Panc1 (cell line): Measurements from ENCODE around the gene RABL2A. TPM values are rescaled to one million over a fixed set of nuclear protein-coding genes. Genes with fewer than 3 reads are reported as not detected.
"Not testable (repeated sequence)": the region's sequence is repeated elsewhere in the genome, so short reads cannot be mapped to it uniquely, and the experiment has no call there.

Source experiments
- ATAC-seq: fragments of 200-7000 bp; cut with Tn5 transposase; 2 replicates; pipeline ENCODE4 v1.9.1; 2020; ENCODE audit warnings: mild to moderate bottlenecking, moderate library complexity
- BruUV-seq: library from RNA; stranded (reverse); fragments of 400-500 nt; replicated peaks from 2 replicates; lab custom pipeline; 2021; lab: Mats Ljungman, UMichigan
- CTCF ChIA-PET: fragments of 300-600 bp; sonication (Branson Sonifier 250); formaldehyde crosslinking; loops from one replicate; lab custom pipeline; 2022; ENCODE audit warnings: antibody characterized with exemption; lab: Charles Lee
- POLR2A ChIA-PET: fragments of 300-600 bp; sonication (Branson Sonifier 250); formaldehyde crosslinking; loops from one replicate; lab custom pipeline; 2022; ENCODE audit warnings: antibody characterized with exemption; lab: Charles Lee
- DNase-seq: peaks from one replicate; pipeline ENCODE4 v3.0.0-alpha.2; 2010; ENCODE audit warnings: low read depth, low spot score
- H3K27ac ChIP-seq: 2 replicates; pipeline ENCODE4 v1.5.1; 2011; ENCODE audit warnings: mild to moderate bottlenecking, low read length, inconsistent platforms
- H3K27me3 ChIP-seq: fragments of 200-500 bp; sonication (Bioruptor generic); 2 replicates; pipeline ENCODE4 v1.6.0; 2014; ENCODE audit warnings: low read length, inconsistent platforms; ENCODE audit not compliant: control insufficient read depth, insufficient read depth
- H3K36me3 ChIP-seq: fragments of 200-500 bp; sonication (Bioruptor generic); 2 replicates; pipeline ENCODE4 v1.5.1; 2014; ENCODE audit warnings: inconsistent platforms, mild to moderate bottlenecking, low read length, moderate library complexity; ENCODE audit not compliant: control insufficient read depth, insufficient read depth
- H3K4me1 ChIP-seq: 2 replicates; pipeline ENCODE4 v1.5.1; 2011; ENCODE audit warnings: inconsistent platforms, mild to moderate bottlenecking, low read length, moderate library complexity; ENCODE audit not compliant: control insufficient read depth, insufficient read depth
- H3K4me3 ChIP-seq, 2 experiments: 2 replicates each; pipeline ENCODE4 v1.5.1; 2011 to 2012; ENCODE audit warnings: low read depth in 2 of 2, low read length in 2 of 2, mild to moderate bottlenecking in 2 of 2, inconsistent platforms in 1 of 2, moderate library complexity in 1 of 2
- H3K9me3 ChIP-seq: fragments of 200-500 bp; sonication (Bioruptor generic); 2 replicates; pipeline ENCODE4 v1.5.1; 2014; ENCODE audit warnings: low read depth, mild to moderate bottlenecking, inconsistent platforms, low read length, moderate library complexity; ENCODE audit not compliant: control insufficient read depth, insufficient read depth
- POLR2AphosphoS5 ChIP-seq: IDR thresholded peaks from 2 replicates; pipeline ENCODE4 v1.6.1; 2012; ENCODE audit warnings: mild to moderate bottlenecking, low read depth, low read length, moderate library complexity
- SIN3A ChIP-seq: IDR thresholded peaks from 2 replicates; pipeline ENCODE4 v1.6.1; 2012; ENCODE audit warnings: low read depth, mild to moderate bottlenecking, low read length, moderate library complexity, borderline replicate concordance; ENCODE audit not compliant: insufficient read depth
- TCF7L2 ChIP-seq: IDR thresholded peaks from 2 replicates; pipeline ENCODE4 v1.6.1; 2011; ENCODE audit warnings: mild to moderate bottlenecking, low read depth, low read length, inconsistent platforms
- in situ Hi-C: cut with HindIII; loops from 2 replicates; pipeline ENCODE4 v1.10.0; 2016; ENCODE audit warnings: low sequenced_read_pairs, low pct_unique_long_range_greater_than_20kb
- intact Hi-C: fragments of 100-400 bp; cut with micrococcal nuclease; formaldehyde crosslinking; loops from one replicate; pipeline ENCODE4 v1.10.0; 2022; ENCODE audit not compliant: unreplicated experiment
- total RNA-seq: library from RNA; stranded (reverse); gene quantifications from one replicate; pipeline ENCODE4 v1.2.1, GENCODE V29; 2021; ENCODE audit not compliant: unreplicated experiment
- TF ChIP-seq, protein P1 (sequence below): fragments of 450-650 bp; IDR thresholded peaks from 2 replicates; pipeline ENCODE4 v1.5.1; 2017; ENCODE audit warnings: mild to moderate bottlenecking
- TF ChIP-seq, protein P2 (sequence below), 2 experiments: IDR thresholded peaks; 2 replicates each; pipeline ENCODE4 v1.6.1; 2011 to 2012; ENCODE audit warnings: low read depth in 2 of 2, control low read depth in 1 of 2, low read length in 1 of 2, mild to moderate bottlenecking in 1 of 2, moderate library complexity in 1 of 2; ENCODE audit not compliant: insufficient read depth in 1 of 2

The RABL2A gene
- total RNA-seq, 1 experiment from 2014 or later, result 21.4 TPM

DNA sequence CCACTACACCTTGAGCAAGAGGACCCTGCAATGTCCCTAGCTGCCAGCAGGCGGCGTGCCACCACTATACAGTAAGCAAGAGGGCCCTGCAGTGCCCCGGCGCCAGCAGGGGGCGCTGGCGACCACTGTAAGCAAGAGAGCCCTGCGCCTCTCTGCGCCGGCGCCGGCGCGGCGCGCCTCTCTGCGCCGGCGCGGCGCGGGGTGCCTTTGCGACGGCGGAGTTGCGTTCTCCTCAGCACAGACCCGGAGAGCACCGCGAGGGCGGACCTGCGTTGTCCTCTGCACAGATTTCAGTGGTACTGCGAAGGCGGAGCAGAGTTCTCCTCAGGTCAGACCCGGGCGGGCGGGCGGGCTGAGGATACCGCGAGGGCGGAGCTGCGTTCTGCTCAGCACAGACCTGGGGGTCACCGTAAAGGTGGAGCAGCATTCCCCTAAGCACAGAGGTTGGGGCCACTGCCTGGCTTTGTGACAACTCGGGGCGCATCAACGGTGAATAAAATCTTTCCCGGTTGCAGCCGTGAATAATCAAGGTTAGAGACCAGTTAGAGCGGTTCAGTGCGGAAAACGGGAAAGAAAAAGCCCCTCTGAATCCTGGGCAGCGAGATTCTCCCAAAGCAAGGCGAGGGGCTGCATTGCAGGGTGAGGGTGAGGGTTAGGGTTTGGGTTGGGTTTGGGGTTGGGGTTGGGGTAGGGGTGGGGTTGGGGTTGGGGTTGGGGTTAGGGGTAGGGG lies 24.9 kb upstream of the RABL2A start:
- H3K9me3 ChIP-seq, DNase-seq, BruUV-seq, H3K4me3 ChIP-seq, H3K36me3 ChIP-seq, in situ Hi-C loops, H3K27me3 ChIP-seq, POLR2A ChIA-PET, H3K27ac ChIP-seq, intact Hi-C loops, ATAC-seq, H3K4me1 ChIP-seq: not testable (repeated sequence)
- CTCF ChIA-PET, result interaction anchor here (0.6 kb wide), 1 partner anchor 306 kb away, joined by 8 read pairs; no protein-coding TSS in a partner anchor
- TF ChIP-seq, protein P1, sequence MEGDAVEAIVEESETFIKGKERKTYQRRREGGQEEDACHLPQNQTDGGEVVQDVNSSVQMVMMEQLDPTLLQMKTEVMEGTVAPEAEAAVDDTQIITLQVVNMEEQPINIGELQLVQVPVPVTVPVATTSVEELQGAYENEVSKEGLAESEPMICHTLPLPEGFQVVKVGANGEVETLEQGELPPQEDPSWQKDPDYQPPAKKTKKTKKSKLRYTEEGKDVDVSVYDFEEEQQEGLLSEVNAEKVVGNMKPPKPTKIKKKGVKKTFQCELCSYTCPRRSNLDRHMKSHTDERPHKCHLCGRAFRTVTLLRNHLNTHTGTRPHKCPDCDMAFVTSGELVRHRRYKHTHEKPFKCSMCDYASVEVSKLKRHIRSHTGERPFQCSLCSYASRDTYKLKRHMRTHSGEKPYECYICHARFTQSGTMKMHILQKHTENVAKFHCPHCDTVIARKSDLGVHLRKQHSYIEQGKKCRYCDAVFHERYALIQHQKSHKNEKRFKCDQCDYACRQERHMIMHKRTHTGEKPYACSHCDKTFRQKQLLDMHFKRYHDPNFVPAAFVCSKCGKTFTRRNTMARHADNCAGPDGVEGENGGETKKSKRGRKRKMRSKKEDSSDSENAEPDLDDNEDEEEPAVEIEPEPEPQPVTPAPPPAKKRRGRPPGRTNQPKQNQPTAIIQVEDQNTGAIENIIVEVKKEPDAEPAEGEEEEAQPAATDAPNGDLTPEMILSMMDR, result peak; percentile 77

DNA sequence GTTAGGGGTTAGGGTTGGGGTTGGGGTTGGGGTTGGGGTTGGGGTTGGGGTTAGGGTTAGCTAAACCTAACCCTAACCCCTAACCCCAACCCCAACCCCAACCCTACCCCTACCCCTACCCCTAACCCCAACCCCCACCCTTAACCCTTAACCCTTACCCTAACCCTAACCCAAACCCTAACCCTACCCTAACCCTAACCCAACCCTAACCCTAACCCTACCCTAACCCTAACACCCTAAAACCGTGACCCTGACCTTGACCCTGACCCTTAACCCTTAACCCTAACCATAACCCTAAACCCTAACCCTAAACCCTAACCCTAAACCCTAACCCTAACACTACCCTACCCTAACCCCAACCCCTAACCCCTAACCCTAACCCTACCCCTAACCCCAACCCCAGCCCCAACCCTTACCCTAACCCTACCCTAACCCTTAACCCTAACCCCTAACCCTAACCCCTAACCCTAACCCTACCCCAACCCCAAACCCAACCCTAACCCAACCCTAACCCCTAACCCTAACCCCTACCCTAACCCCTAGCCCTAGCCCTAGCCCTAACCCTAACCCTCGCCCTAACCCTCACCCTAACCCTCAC lies 24.1 kb upstream of the RABL2A start:
- in situ Hi-C loops (no loop called here), intact Hi-C loops (no loop called here)
- no peaks in the 10 kb centered on the region for H3K9me3 ChIP-seq
- ChIA-PET CTCF (no interaction called here), POLR2A (no interaction called here)
- peak overlapping the region; percentile 81 for H3K27ac ChIP-seq
- no peaks in the 10 kb centered on the region for H3K36me3 ChIP-seq
- H3K4me1 ChIP-seq, result no peaks in the 10 kb centered on the region
- no TSS peak for BruUV-seq
- no peak for DNase-seq
- TF ChIP-seq, protein P1, result no peak
- TF ChIP-seq, protein P2, sequence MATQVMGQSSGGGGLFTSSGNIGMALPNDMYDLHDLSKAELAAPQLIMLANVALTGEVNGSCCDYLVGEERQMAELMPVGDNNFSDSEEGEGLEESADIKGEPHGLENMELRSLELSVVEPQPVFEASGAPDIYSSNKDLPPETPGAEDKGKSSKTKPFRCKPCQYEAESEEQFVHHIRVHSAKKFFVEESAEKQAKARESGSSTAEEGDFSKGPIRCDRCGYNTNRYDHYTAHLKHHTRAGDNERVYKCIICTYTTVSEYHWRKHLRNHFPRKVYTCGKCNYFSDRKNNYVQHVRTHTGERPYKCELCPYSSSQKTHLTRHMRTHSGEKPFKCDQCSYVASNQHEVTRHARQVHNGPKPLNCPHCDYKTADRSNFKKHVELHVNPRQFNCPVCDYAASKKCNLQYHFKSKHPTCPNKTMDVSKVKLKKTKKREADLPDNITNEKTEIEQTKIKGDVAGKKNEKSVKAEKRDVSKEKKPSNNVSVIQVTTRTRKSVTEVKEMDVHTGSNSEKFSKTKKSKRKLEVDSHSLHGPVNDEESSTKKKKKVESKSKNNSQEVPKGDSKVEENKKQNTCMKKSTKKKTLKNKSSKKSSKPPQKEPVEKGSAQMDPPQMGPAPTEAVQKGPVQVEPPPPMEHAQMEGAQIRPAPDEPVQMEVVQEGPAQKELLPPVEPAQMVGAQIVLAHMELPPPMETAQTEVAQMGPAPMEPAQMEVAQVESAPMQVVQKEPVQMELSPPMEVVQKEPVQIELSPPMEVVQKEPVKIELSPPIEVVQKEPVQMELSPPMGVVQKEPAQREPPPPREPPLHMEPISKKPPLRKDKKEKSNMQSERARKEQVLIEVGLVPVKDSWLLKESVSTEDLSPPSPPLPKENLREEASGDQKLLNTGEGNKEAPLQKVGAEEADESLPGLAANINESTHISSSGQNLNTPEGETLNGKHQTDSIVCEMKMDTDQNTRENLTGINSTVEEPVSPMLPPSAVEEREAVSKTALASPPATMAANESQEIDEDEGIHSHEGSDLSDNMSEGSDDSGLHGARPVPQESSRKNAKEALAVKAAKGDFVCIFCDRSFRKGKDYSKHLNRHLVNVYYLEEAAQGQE (IDR thresholded peaks at IDR 0.05; ENCODE audit: insufficient read depth in 1 of 2, low read depth in 2 of 2, low read length in 1 of 2), result no peak
- TF ChIP-seq SIN3A, result no peak
- TF ChIP-seq TCF7L2, result no peak
- TF ChIP-seq POLR2AphosphoS5, result no peak
- peak overlapping the region; percentile 60 to 77 for H3K4me3 ChIP-seq
- peak; percentile 87 for ATAC-seq
- no peaks in the 10 kb centered on the region for H3K27me3 ChIP-seq
